GM21390 (cell line): ENCODE data around the gene ZNF222.

Experiments
- ATAC-seq: cut with Tn5 transposase; IDR thresholded peaks from one replicate; pipeline ENCODE4 v1.9.1; 2021; ENCODE audit not compliant: unreplicated experiment

The ZNF222 gene

GRCh38 chr19:44051650-44052402, 26.6 kb downstream of the ZNF222 start, which contains the start of gene ZNF223:
Gene ZNF223, plus strand, starts transcription at chr19:44052036. Its CDS starts 3,141 bp downstream, at chr19:44055177.
- peak; percentile 67 for ATAC-seq

- no peak for ATAC-seq
These were observed 30.7 kb downstream of the ZNF222 start for GRCh38 chr19:44055870-44056269.

- no peak for ATAC-seq
These were observed 34.0 kb downstream of the ZNF222 start for GRCh38 chr19:44059229-44059628.

GRCh38 chr19:44061038-44061437, 35.9 kb downstream of the ZNF222 start:
- no peak for ATAC-seq

- ATAC-seq = no peak
These were observed 41.1 kb downstream of the ZNF222 start for GRCh38 chr19:44066305-44066704.

- ATAC-seq = no peak
These were observed 44.2 kb downstream of the ZNF222 start for GRCh38 chr19:44069415-44069814.

- ATAC-seq = peak; percentile 98
These were observed 46.8 kb downstream of the ZNF222 start, which contains the start of gene ZNF284 for GRCh38 chr19:44071824-44072542. Gene ZNF284, plus strand, starts transcription at chr19:44072159. Its CDS starts 4,231 bp downstream, at chr19:44076390.

GRCh38 chr19:44072543-44073401, 47.6 kb downstream of the ZNF222 start:
- no peak for ATAC-seq

- no peak for ATAC-seq
These were observed 51.1 kb downstream of the ZNF222 start for GRCh38 chr19:44076325-44076724.
